ENCODE data around the gene UNC45B.

DNA sequence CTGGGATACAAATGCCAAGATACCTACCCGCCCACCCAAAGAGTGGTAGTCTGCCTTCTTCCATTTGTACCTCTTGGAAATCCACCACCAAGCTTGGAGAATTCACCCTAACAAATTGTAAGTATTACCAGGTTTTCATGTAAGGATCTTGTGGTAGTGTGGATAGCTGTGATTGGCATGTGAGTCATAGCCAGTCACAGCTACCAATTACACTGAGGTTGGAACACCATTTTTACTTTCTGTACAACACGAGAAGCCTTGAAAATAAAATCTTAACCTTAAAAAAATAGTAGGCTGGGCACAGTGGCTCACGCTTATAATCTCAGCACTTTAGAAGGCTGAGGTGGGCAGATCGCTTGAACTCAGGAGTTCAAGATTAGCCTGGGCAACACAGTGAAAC, 65.1 kb downstream of the UNC45B start:
- TF ChIP-seq RAD21 (conservative IDR thresholded peaks at IDR 0.05): no peak
- no peak for TF ChIP-seq EP300 (conservative IDR thresholded peaks at IDR 0.05; ENCODE audit: poor library complexity, severe bottlenecking)
- TF ChIP-seq, protein P1, sequence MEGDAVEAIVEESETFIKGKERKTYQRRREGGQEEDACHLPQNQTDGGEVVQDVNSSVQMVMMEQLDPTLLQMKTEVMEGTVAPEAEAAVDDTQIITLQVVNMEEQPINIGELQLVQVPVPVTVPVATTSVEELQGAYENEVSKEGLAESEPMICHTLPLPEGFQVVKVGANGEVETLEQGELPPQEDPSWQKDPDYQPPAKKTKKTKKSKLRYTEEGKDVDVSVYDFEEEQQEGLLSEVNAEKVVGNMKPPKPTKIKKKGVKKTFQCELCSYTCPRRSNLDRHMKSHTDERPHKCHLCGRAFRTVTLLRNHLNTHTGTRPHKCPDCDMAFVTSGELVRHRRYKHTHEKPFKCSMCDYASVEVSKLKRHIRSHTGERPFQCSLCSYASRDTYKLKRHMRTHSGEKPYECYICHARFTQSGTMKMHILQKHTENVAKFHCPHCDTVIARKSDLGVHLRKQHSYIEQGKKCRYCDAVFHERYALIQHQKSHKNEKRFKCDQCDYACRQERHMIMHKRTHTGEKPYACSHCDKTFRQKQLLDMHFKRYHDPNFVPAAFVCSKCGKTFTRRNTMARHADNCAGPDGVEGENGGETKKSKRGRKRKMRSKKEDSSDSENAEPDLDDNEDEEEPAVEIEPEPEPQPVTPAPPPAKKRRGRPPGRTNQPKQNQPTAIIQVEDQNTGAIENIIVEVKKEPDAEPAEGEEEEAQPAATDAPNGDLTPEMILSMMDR (IDR thresholded peaks at IDR 0.05; ENCODE audit: poor library complexity, severe bottlenecking): no peak
- TF ChIP-seq EZH2 (IDR thresholded peaks at IDR 0.05; ENCODE audit: borderline replicate concordance, insufficient read depth, low read length, poor library complexity, severe bottlenecking): no peak
- TF ChIP-seq POLR2AphosphoS5 (IDR thresholded peaks at IDR 0.05): no peak
- TF ChIP-seq MXI1 (conservative IDR thresholded peaks at IDR 0.05; ENCODE audit: poor library complexity, severe bottlenecking): no peak
